ENCODE data around the gene CTSL. TPM values are rescaled to one million over a fixed set of nuclear protein-coding genes. Genes with fewer than 3 reads are reported as not detected.

The CTSL gene
- polyA plus RNA-seq, 1 donor: 37.5 TPM

DNA sequence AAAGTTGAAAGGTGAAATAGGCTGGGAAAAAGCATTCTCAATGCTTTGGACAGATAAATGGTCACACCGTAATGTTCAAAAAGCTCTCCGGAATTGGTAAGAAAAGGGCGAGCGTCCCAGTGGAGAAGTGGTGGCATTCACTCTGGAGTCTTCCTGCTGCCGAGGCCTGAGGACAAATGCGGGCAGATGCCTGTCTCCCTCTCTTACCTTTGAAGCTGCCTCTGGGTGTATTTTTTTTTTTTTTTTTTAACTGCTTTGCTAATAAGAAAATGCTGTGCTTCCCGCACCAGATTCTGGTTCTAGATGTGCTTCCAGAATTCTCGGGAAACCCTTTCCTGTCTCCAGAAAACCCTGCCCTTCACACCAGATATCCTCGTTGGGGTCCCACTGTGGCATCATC, 24.4 kb upstream of the CTSL start:
- no peak for DNase-seq

DNA sequence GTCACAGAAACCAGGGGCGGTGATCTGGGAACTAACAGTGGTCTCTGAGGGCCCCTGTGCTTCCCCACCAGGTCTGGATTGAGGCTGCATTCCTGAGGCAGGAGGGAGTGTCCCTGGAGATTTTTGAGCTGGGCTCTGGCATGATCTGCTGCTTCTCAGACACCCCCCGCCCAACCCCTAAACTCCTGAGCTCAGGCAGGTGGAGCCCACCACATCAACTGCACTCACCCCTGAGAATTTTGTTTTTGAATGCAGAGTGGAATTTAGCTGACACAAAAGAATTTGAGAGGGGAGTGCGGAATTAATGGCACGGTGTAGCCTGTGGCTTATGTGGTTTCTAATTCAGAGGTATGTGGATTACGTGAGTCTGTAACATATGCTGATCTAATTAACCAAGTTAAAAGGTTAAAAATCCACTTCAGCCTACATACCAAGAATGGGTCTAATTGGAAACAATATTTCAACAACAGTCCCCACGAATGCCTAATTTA, 23.9 kb upstream of the CTSL start:
- no peak for DNase-seq

DNA sequence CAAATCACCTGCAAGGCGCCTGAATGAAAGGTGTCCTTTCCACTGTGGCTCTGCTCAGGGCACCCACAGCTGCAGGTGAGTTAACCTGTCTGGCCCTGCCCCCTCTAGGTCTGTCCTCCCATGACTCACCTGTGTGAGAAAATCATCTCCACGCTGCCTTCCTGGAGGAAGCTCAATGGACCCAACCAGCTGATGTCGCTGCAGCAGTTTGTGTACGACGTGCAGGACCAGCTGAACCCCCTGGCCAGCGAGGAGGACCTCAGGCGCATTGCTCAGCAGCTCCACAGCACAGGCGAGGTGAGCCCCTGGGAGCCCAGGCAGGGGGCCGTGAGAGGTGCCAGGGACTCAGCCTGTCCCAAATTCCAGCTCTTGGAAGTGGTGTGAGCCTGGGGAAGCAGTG, 23.0 kb upstream of the CTSL start:
- DNase-seq: no peak

DNA sequence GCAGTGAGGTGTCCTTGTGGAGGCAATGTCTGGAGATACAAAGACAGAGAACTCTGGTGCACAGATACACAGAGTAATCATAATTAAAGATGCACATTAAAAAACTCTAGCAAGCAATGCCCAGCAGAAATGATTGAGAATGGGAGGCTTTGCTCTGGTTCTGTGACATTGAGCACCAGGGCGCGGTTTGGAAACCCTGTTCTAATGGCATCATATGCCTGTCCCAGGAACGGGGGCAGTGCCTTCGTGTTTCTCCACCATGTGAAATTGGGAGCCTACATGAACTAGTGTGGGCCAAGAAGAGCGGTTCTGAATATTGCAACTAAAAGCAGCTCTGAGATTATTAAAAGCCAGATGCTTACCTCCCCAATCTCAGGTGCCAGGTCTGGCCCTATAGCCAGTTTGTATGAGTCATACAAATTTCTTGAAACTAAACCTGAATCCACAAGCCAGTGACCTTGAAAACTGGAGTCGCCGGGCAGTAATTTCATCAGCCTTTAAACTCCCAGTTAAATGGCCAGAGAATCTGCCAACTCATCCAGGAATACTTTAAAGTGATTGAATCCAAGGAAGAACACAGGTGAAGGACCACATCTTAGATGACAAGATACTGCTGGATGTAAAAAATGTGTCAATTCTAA, 22.2 kb upstream of the CTSL start:
- DNase-seq: no peak

DNA sequence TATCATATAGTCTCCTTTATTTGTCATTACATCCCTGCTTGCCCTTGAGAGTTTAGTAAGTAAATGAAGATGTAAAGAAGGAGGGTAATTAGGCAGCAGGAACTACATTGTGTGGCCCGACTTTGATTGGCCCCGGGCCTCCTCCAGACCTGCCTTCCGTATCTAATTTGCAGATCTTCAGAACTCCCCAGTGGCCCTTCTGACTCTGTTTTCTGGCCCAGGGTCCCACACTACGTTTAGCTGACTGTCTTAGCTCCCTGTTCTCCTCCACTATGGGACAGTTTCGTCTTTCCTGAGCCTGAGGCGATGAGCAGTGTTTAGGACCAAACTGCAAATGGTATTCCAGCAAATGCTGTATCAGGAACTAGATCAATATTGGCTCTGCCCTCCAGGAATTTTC, 21.6 kb upstream of the CTSL start:
- no peak for DNase-seq

DNA sequence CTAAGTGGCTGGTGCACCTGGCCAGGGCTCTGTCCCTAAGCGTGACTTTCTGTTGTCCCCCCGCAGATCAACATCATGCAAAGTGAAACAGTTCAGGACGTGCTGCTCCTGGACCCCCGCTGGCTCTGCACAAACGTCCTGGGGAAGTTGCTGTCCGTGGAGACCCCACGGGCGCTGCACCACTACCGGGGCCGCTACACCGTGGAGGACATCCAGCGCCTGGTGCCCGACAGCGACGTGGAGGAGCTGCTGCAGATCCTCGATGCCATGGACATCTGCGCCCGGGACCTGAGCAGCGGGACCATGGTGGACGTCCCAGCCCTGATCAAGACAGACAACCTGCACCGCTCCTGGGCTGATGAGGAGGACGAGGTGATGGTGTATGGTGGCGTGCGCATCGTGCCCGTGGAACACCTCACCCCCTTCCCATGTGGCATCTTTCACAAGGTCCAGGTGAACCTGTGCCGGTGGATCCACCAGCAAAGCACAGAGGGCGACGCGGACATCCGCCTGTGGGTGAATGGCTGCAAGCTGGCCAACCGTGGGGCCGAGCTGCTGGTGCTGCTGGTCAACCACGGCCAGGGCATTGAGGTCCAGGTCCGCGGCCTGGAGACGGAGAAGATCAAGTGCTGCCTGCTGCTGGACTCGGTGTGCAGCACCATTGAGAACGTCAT, 19.7 kb upstream of the CTSL start:
- DNase-seq: no peak

DNA sequence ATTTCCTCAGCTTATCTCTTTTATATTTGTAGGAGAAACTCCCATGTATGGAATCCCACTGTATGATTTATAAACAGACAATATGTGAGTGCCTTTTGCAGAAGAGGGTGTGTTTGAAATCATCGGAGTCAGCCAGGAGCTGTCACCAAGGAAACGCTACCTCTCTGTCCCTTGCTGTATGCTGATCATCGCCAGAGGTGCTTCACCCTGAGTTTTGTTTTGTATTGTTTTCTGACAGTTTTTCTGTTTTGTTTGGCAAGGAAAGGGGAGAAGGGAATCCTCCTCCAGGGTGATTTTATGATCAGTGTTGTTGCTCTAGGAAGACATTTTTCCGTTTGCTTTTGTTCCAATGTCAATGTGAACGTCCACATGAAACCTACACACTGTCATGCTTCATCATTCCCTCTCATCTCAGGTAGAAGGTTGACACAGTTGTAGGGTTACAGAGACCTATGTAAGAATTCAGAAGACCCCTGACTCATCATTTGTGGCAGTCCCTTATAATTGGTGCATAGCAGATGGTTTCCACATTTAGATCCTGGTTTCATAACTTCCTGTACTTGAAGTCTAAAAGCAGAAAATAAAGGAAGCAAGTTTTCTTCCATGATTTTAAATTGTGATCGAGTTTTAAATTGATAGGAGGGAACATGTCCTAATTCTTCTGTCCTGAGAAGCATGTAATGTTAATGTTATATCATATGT, 18.0 kb upstream of the CTSL start:
- DNase-seq: no peak

DNA sequence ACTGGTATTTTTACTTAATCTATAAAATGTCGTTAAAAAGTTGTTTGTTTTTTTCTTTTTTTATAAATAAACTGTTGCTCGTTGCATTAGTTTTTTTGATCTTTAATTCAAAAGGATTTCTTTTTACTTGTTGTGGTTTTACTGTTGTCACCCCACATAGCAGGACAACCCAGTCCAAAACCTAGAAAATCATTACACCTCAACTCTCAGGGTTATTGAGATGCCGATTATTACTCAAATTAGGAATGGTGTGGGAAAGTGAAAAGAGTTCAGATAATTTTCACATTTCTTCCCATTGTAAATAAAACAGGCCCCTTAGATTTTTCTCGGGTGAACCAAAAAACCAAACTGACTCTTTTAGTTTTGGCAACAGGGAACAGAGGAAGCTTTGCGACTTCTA, 17.4 kb upstream of the CTSL start:
- DNase-seq: no peak

DNA sequence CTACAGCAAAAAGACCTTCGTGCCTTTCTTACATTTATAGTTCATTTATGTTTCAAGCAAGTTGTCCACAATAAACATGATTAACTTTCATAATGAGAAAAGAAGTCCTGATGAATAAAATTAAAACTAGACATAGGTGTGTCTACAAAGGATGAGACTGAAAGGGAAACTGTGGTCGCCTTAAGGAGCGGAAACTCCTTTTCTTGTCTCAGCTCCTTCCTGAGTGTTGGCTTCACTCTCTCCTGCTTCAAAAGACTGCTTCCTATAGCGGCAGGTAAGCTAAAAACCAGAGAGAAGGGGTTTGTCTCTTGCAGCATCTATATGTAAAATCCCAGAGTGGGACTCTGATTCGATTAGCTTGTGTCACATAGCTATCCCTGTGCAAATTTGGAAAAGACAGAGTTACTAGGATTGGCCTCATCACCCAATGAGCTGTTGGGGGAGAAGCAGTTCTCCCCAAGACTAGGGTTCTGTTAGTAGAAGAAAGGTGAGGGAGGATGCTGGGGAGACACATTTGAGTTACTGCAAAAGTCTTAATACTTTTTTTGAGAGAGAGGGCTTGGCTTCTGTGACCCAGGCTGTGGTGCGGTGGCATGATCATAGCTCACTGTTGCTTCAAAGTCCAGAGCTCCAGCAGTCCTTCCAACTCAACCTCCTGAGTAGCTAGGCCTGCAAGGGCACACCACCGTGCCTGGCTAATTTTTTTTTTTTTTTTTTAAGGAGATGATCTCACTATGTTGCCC, 16.8 kb upstream of the CTSL start:
- DNase-seq: no peak

DNA sequence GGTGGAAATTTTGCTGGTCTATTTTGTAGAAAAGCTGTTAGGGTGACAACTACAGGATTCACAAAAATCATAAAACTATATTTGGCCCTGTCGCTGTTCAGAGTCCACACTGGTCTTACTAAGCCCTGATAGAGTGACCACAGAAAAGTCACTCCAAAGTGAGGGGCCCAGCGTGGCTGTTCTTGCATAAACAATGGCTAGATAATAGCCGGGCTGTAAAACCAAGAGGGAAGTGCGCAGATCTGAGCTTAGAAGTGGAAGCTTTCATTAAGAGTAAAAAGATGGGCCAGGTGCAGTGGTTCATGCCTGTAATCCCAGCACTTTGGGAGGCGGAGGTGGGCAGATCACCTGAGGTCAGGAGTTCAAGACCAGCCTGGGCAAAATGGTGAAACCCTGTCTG, 15.5 kb upstream of the CTSL start:
- no peak for DNase-seq

DNA sequence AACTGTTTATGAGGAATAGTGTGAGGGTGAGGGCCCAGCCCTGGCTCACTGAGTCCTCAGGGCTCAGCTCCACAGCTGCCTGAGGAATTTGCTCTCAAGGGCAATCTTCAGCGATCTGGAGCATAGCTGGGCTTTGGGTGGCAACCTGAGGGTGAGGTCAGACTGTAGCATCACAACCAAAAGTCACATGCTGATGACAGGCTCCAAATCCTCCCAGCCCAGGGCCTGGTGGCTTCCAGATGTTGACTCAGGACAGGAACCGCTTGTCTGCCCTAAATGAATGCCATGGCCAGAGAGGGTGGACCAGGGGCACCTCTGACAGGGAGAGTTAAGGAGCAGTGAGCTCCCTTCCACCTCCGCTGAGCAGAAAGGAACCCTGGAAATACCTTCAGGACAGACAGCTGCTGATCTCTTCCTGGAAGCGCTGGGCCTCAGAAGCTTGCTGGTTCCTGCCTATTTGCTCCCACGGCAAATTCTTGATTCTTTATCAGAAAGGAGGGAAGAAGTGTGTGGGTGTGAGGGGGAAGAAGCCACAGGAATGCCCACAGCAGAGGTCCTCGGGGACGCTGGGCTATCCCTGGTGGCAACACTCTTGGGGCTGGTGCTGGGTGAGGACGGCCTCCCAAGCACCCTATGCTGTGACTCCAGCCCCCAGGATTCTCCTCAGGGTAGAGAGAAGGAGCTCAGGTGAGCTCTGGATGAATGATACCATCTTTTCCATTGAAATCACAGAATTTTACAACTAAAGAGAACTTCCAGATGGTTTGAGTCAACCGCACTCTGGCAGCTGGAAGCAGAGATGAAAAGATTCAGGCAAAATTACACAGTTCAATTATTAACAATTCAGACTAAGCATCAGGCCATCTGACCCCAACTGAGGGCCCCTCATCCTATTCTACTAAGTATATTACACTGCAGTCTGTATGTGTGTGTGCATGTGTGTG, 13.8 kb upstream of the CTSL start:
- DNase-seq: no peak

DNA sequence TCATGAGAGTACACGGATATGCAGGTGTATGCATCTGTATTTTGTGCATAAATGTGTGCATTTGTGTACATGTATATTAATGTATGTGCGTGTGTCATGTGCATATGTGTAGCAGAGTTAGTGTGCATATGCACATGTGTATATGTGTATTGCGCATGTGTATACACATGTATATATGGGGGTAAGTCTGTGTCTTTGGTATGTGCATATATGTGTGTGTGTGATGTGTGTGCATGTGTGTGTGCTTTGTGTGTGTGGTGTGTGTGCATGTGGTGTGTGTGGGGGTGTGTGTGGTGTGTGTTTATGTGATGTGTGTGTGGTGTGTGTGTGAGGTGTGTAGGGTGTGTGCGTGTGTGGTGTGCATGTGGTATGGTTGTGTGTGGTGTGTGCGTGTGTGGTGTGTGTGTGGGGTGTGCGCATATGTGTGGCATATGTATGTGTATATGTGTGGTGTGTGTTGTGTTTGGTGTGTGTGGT, 13.1 kb upstream of the CTSL start:
- DNase-seq: no peak

DNA sequence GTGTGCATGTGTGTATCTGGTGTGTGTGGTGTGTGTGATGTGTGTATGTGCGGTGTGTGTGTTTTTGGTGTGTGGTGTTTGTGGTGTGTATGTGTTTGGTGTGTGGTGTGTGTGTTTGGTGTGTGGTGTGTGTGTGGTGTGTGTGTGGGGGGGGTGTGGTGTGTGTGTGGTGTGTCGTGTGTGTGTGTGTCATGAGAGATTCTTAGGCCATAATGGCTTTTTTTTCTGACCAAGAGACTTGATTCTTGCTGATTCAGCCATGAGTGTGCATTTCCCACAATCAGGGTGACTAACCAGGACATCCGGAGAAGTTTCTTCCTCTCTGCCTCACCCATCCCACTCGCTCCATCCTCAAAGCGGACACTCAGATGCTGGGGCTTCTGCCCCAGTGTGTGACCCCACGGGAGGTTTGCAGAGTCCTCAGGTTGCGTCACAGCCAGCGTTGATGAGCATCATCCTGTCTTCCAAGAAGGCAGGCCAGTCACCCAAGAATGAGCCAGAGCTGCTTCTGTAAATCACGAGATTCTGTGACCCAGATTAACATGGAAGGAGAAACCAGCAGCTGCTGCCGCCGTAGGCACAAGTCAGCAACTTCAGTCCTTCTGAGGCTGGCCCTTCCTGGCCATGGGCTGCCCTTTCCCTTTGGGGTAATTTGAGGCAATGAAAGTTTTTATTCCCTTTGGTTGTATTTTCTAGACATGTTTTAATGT, 12.5 kb upstream of the CTSL start:
- peak; percentile 71 for DNase-seq

DNA sequence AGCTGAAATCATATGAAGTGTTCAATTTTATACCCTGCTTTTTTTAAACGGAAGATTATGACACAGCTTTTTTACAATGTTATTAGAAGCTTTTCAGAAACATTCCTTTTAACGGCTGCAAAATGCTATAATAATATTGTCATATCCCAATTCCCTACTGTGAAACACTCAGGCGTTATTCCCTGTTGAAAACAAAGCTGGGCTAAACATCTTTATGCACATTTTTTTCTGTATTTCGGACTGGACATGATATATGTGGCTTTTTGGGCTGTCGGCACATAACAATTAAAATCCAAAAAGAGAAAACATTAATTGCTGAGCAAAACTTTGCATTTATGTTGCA, 12.0 kb upstream of the CTSL start:
- DNase-seq: no peak

DNA sequence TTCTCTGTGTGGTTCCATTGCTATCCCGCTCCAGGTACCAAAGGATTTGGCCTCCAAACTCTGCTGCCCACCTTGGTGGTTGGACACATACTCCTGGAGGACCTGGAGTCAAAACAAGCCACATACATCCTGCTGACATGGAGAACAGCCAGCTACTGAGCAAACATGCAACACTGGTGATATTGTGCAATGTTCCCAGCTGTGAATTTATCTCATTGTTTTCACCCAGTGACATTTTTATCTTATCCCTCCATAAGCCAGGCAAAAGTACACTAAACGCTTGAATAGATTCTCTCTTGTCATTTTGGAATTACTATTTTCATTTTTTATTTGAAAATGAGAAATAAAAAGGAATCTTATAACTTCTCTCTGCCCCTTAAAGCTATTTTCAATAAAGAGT, 11.1 kb upstream of the CTSL start:
- no peak for DNase-seq

DNA sequence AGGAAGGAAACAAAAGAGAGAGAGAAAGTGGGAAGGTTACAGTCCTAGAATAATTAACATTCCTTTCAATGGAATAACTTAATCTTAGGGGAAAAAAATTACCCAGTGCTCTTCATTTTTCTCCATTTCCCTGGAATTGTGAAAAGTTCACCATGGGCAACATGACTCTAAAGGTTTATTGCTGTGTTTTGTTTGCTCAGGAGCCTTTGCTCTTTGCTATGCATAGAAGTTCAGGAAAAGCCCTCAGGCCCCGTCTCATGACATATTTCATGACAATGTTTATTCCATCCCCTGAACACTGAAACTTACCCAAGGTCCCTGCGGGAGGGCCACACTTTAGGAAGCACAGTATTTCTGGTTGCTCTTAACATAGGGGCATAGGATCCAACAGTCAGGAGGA, 9.8 kb upstream of the CTSL start:
- DNase-seq: no peak

DNA sequence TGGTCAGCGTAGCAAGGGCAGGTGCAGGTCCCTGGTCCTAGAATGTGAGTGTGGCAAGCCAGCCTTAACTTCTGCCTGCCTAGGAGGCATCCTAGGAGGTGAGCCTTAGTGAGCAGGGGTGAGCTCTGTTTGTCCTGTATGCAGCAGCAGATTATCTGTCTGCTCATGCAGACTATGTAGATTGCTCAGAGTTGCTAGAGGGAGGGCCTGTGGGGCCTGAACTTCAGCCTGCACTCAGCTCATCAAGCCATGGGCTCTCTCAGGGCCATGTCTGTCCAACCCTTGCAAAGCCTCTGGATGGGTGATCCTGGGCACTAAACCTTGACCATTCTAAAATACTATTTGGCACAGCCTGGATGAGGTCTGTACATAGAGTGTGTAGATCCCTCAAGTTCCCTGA, 8.5 kb upstream of the CTSL start:
- no peak for DNase-seq

DNA sequence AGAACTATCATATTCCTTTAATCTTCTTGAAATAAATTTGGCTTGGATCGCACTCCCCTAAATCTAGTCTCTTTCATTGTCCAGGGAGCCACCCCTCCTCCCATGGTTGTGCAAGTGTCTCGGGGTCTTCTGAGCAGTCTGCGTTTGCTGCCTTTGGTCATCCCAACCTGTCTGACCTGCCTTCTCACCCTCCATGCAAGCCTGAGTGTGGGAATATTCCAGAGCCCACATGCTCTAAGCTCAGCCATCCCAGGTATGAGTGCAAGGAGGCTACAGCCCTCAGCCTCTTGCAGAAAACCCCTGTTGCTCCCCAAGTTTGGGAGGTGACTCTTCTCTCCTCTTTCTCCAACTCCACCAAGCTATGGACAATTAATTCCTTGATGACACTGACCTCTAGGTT, 7.7 kb upstream of the CTSL start:
- DNase-seq: no peak

DNA sequence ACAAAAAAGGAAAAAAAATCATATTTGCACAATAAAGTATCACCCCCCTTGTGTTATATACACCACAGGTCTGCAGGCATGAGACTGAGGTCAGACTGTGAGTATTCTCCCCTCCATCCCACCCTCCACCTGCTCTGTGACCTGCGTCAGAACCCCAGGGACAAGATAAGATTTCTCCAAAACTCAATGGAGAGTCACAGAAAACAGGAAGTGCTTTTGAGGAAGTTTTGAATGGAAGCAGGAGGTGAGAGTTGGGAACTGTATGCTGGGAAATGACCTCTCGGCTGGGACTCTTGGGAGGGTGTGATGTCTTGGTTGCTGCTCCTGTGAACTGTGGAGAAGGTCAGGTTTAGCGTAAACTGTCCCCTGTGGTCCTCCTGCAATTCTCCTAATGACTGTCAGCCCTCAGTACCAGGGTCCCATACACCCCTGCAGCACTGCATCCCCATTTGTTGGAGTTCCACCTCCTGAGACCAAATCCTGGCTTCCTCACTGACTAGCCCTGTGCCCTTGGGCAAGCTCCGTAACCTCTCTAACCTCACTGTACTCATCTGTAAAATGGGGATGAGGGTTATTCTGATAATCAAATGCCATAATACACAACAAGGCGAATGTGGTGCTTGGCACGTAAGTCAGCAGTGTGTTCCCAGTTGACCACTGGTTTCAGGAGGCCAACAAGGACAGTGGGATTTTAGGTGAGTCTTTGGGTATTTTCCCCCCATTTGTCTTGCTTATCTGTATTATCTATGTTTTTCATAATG, 6.9 kb upstream of the CTSL start:
- no peak for DNase-seq

DNA sequence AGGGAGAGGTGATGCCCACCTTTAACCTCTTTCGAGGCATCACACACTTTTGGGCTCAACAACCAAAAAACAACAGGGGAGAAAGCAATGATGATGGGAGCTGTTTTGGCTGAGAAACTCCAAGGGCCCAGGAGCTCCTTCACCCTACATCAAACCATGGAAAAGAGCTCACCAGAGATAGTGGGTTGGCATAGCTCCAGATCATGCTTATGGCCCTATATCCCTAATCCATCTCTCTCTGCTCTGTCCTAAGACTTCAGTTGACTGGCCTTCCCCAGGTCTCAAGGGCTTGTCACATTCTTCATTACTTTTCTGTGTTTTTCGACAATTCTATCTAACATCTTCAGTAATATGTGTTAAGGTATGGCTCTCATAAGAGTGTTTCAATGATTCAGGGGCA, 5.7 kb upstream of the CTSL start:
- no peak for DNase-seq
